ENCODE measurements around the gene KDELR1. TPM values are rescaled to one million over a fixed set of nuclear protein-coding genes. Genes with fewer than 3 reads are reported as not detected.
"Not testable (repeated sequence)": the region's sequence is repeated elsewhere in the genome, so short reads cannot be mapped to it uniquely, and the experiment has no call there.

Gene KDELR1
- total RNA-seq, 1 experiment from 2014 or later, result 189 TPM

DNA sequence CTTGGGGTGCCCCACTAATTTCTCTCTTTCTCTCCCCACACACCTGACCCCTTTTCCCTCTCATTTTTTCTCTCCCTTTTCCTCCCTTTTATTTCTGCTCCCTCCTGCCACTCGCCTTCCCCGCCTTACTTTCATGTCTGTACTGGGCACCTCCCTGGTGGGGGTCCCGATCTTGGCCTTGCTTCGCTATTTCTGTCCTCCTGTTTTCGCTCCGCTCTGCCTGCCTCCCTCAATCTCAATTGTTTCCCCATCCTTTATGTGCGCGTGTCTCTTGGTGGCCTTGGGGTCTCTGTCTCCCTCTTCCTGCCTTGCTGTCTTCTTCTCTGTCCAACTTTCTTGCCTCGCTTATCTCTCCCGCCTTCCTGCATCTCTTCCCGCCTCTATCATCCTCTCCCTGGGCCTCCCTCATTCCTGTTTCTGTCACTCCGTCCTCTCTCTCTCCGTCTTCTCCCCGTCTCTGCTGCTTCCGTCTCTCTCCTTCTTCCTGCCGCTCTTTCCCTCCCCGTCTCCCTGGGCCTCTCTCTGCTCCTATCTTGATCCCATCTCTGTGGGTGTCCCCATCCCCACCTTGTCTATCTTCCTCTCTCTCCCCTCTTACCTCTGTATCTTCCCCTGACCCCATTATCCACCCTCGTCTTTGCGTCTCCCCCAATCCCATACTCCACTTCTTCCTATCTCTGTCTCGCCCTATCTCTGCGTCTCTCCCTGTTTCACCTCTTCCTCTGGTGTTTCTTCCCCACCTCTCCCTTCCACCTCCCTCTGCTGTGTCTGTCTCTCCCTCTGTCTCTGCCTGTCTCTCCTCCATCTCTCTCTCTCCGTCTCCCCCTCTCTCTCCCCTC lies 6.1 kb upstream of the KDELR1 start:
- no peak for DNase-seq (ENCODE audit: low spot score)

DNA sequence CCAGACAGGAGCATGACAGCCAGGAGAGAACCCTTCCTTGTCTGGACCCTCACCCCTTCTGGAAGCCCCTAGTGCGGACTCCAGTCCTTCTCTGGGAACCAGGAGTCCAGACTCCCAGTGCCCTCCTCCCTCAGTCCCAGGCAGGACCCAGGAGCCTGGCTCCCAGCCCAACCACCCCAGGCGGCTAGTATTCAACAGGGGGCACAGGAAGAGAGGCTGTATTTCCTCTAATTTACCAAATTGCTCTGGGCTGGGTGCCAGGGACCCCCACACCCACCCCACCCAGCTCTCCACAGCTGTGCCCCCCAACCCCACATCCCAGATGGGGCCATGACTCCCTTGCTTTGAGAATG lies 5.4 kb upstream of the KDELR1 start:
- no peak for DNase-seq (ENCODE audit: low spot score)

- no peak for DNase-seq (ENCODE audit: low spot score)
Observed at GRCh38 chr19:48396016-48396823, 4.9 kb upstream of the KDELR1 start.

- DNase-seq (ENCODE audit: low spot score), result no peak
Observed at GRCh38 chr19:48395499-48395898, 4.1 kb upstream of the KDELR1 start.

GRCh38 chr19:48395170-48395455 lies 3.8 kb upstream of the KDELR1 start:
- DNase-seq (ENCODE audit: low spot score), result no peak

- no peak for DNase-seq (ENCODE audit: low spot score)
Observed at GRCh38 chr19:48394331-48395169, 3.2 kb upstream of the KDELR1 start.

GRCh38 chr19:48393559-48394330 lies 2.4 kb upstream of the KDELR1 start, which contains the start of gene GRIN2D:
GRIN2D (plus strand) TSS chr19:48393668; CDS start chr19:48398393, 4,725 bp downstream.
- DNase-seq (ENCODE audit: low spot score), result no peak

DNA sequence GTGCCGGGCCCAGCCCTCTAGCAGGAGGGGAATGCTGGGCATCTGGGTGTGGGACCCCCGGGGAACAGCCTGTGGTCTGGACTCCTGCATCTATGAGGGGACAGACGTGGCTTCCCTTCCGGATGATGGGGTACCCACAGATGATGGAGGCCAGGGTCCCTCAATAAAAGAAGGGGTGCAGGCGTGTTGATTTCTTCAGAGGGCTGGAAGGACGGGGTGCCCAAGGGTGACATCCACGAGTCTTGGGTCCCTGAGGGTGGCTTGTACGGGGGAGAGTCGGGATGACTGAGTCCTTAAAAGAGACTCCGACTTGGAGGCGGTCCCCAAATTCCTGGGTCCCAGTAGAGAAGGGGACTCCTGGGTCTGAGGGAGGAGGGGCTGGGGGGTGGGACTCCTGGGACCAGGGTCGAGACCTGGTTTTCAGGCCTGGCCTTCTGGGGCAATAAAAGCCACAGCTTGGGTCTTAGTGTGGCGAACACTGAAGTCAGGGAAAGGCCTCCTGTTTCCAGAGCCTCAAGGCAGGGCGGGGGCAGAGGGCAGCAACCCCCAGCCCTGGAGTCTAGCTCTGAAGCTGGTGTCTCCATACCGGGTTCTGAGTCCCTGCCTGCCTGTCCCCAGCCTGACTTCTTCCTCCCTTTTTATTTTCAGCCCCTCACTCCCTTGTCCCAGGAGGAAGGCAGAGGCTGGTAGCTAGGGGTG lies 1.7 kb upstream of the KDELR1 start:
- DNase-seq (ENCODE audit: low spot score), result no peak

GRCh38 chr19:48392006-48392344 lies 624 bp upstream of the KDELR1 start:
- DNase-seq (ENCODE audit: low spot score), result not testable (repeated sequence)

- DNase-seq (ENCODE audit: low spot score), result peak; percentile 90
Observed at GRCh38 chr19:48390188-48391099, 907 bp downstream of the KDELR1 start.

DNA sequence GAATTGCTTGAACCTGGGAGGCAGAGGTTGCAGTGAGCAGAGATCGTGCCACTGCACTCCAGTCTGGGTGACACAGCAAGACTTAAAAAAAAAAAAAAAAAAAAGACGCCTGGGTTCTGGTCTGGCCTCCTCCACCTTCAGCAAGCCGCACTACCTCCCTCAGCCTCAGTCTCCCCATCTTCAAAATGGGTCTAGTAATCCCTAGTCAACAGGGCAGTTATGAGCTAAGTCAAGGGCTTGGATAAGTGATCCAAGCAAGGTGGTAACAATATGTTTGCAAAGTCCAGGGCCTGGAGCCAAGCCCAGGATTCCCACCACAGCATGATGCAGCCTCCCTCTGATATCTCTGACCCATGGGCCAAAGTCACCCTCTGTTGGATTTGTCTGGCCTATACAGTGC lies 4.4 kb downstream of the KDELR1 start:
- DNase-seq (ENCODE audit: low spot score), result no peak

DNA sequence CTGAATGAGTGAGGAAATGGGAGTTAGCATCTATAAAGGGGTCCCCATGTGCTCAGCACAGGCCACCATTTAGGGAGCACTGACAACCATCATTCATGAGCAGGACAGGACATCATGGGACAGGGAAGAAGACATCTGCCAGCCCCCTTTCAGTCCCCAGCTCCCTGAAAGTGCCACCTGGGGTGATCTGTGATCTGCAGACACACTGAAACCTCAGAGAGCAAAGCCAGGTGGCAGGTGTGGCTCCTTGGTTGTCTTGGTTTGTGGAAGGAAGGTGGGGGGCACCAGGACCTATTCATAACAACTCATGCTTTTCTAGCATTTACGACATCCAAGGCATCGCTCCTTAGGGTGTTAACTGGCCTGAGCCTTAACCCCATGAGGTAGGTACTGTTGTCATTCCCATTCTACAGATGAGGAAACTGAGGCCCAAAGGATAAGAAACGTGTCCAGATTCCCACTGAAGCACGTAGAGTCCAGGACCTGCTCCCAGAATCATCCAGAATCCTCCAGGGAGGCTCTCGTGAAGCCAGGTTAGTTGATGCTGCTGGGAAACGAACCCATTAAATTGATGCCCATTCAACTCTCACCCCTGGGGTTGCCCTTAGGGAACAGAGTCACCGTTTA lies 5.8 kb downstream of the KDELR1 start:
- DNase-seq (ENCODE audit: low spot score), result no peak

GRCh38 chr19:48382286-48382685 lies 9.1 kb downstream of the KDELR1 start:
- no peak for DNase-seq (ENCODE audit: low spot score)

DNA sequence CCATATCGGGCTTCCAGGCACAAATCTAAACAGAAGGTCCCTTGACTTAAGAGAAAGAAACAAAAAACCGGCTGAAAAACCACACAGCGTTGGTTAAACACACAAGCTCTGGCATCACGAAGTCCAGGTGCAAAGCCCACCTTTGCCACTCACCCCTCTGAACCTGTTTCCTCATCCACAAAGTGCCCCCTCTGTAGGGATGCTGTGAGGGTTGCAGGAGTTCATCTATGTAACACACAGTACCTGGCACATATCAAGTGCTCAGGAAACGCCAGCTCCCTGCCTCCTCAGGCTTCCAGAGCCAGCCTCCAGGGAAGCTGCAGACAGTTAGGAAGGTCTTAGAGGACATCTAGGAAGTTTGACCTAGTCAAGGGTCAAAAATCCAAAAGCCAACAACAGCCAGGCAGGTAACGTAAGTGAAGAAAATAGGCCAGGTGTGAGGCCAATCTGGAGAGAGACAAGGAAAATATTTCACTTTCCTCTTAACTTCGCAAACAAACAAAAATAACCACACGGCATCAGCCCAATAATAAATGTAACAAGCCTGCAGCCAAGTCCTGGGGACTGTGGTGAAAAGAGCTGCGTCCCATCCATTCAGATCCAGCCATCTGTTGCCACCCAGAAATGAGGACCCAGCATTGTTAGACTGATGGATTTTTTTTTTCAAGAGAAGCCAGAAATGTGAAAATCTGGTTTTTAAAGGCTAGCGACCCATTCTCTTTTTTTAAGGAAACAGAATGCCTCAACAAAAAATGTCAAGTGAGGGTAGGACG lies 10.0 kb downstream of the KDELR1 start:
- no peak for DNase-seq (ENCODE audit: low spot score)

DNA sequence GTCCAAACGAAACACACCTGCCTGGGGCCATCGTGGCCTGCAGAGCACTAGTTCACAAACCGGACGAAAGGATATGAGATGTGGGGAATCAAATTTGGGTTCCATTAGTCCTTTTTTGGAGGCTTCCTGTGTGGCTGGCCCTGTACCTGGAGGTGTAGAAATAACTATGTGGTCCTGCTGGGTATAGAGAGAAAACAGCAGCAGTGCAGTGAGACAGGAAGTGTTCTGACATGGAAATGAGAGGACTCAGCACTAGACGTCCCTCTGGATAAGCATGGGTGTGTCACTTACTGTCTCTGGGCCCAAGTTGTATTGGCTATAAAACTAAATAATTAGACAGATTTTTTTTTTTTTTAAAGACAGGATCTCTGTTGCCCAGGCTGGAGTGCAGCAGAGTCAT lies 12.3 kb downstream of the KDELR1 start:
- no peak for DNase-seq (ENCODE audit: low spot score)

DNA sequence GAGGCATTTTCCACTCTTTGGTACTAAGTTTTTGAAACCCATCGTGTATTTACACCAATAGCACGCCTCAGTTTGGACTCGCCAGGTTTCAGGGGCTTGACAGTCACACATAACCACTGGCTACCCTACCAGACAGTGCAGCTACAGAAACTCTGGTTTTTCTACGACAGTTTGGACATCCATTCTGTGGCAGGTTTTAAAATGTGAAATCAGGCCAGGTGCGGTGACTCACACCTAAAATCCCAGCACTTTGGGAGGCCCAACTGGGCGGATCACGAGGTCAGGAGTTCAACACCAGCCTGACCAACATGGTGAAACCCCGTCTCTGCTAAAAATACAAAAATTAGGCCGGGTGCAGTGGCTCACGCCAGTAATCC lies 13.2 kb downstream of the KDELR1 start:
- DNase-seq (ENCODE audit: low spot score), result no peak

- no peak for DNase-seq (ENCODE audit: low spot score)
Observed at GRCh38 chr19:48373567-48373966, 17.8 kb downstream of the KDELR1 start.

DNA sequence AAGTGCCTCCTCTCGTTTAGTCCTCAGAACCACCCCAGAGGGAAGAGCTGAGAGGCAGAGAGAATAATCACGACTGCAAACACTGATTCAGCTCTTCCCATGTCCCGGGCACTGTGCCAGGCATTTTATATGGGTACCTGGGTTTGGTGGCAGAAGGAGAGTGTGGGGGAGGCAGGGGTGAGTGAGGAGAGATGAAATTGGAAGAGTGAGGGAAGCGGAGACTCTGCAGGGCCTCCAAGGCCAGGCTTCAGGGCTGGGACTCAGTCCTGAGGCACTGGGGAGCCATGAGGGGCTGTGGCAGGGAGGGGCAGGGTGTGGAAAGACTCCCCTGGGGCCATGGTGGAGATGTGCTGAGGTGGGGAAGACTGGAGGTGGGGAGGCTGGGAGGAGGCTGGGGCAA lies 18.4 kb downstream of the KDELR1 start:
- peak; percentile 91 for DNase-seq (ENCODE audit: low spot score)

DNA sequence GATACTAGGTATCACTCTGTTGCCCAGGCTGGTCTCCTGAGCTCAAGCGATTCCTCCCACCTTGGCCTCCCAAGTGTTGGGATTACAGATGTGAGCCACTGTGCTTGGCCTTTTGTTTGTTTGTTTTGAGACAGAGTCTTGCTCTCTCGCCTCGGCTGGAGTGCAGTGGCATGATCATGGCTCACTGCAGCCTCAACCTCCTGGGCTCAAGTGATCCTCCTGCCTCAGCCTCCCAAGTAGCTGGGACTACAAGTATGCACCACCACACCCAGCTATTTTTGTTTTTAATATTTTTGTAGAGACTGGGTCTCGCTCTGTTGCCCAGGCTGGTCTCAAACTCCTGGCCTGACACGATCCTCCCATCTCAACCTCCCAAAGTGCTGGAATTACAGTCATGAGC lies 19.6 kb downstream of the KDELR1 start:
- DNase-seq (ENCODE audit: low spot score), result not testable (repeated sequence)
